Mammary epithelial cell (primary cell): ENCODE results near the gene EIF4E.

ENCODE experiments used
- CTCF ChIP-seq, 2 donors: IDR thresholded peaks in 1 of 2; conservative IDR thresholded peaks in 1 of 2; 2 replicates each; pipeline ENCODE4 v1.5.1; 2011 to 2012; ENCODE audit warnings: inconsistent platforms in 2 of 2, low read length in 2 of 2, mild to moderate bottlenecking in 2 of 2, control low read depth in 1 of 2, low read depth in 1 of 2; ENCODE audit not compliant: insufficient read depth in 1 of 2; ENCODE audit errors: extremely low read depth in 1 of 2
- EZH2 ChIP-seq: IDR thresholded peaks from 2 replicates; pipeline ENCODE4 v1.6.1; 2012; ENCODE audit warnings: low read length, inconsistent platforms, borderline replicate concordance

GRCh38 chr4:98977557-98977956 is 48.6 kb upstream of the EIF4E start:
- TF ChIP-seq CTCF (conservative IDR thresholded peaks at IDR 0.05 in 1 of 2, IDR thresholded peaks at IDR 0.05 in 1 of 2; ENCODE audit: extremely low read depth in 1 of 2, insufficient read depth in 1 of 2, low read depth in 1 of 2, low read length in 2 of 2), result no peak
- no peak for TF ChIP-seq EZH2
